GM19467 (cell line): ENCODE measurements around the gene TADA2A.

Experiments used
- ATAC-seq: cut with Tn5 transposase; IDR thresholded peaks from one replicate; pipeline ENCODE4 v1.9.1; 2021; ENCODE audit warnings: mild to moderate bottlenecking, moderate library complexity; ENCODE audit not compliant: unreplicated experiment

Gene TADA2A, protein sequence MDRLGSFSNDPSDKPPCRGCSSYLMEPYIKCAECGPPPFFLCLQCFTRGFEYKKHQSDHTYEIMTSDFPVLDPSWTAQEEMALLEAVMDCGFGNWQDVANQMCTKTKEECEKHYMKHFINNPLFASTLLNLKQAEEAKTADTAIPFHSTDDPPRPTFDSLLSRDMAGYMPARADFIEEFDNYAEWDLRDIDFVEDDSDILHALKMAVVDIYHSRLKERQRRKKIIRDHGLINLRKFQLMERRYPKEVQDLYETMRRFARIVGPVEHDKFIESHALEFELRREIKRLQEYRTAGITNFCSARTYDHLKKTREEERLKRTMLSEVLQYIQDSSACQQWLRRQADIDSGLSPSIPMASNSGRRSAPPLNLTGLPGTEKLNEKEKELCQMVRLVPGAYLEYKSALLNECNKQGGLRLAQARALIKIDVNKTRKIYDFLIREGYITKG

DNA sequence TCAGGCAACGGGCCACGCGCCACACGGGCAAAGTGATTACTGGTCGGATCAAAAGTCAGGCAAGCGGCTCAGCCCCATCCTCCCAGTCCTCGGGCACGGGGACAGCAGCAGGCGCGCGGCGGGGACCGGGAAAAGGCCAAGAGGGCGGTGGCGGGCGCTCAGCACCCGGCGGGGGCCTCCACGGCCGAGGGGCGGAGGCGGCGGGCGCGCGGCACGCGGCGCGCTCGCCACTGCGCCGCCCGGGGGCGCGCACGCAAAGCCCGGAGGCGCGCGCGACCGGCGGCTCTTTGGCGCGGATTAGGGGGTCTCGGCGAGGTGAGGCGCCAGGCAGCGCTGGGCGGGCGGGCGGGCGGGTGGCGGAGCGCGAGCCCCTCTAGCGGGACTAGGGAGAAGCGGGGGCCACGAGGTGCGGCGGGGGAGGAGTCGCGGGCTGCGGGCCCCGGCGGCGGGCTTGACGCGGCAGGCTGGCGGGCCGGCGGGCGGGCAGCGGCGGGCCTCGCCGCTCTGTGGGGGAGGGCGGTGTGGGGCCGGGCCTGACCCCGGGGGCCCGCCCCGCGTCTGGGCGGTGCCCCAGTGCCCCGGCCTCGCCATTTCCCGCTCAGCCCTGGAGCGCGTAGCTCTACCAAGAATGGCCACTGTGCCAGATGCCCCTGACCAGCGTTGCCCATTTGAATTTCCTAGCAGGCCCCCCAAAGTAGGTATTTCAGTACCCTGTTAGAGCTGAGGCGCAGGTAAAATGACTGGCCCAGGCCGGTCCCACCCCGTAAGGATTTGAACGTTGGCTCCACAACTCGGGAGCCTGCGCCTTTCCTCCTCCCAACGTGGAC, at the start of gene TADA2A, which contains the start of gene ACACA:
TSS of gene TADA2A (plus strand) at position 252 of the 827 bp plus-strand sequence. CDS start 4,480 bp downstream, outside the sequence.
TSS of gene ACACA (minus strand) at position 202 of the 827 bp plus-strand sequence. CDS start 537 bp downstream, outside the sequence.
- ATAC-seq, result peak; percentile 79

DNA sequence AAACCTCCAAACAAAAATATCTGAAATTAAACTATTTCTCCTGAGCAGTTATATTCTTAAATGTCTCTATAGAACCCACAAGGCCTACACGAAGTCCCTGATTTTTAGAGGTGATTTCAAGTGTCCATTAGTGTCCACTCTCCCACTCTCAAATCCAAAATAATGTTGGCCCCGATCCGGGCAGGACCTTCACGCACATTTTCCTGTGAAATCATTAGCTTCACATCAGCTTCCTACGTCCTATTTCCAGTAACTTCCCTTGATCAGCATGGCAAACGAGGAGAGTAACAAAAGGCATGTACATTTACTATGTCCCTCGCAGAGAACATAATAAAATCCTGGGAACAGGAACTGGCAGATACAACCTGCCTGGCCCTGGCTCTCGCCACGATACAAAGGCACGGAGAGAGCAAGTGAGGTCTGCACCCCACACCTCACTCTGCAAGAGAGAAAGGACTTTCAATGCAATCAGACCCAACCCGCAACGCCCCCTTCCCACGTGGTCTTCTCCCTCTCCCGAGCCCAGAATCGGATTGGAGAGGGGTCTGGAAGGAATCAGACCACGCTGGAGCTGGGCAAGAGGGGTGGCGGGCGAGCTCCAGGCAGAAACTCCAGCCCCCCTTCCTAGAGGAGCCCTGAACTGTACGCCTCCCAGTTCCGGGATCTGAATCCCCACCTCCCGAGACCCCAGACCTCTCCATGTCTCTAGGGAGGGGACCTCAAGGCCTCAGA, 48.4 kb upstream of the TADA2A start:
- peak; percentile 6 for ATAC-seq

DNA sequence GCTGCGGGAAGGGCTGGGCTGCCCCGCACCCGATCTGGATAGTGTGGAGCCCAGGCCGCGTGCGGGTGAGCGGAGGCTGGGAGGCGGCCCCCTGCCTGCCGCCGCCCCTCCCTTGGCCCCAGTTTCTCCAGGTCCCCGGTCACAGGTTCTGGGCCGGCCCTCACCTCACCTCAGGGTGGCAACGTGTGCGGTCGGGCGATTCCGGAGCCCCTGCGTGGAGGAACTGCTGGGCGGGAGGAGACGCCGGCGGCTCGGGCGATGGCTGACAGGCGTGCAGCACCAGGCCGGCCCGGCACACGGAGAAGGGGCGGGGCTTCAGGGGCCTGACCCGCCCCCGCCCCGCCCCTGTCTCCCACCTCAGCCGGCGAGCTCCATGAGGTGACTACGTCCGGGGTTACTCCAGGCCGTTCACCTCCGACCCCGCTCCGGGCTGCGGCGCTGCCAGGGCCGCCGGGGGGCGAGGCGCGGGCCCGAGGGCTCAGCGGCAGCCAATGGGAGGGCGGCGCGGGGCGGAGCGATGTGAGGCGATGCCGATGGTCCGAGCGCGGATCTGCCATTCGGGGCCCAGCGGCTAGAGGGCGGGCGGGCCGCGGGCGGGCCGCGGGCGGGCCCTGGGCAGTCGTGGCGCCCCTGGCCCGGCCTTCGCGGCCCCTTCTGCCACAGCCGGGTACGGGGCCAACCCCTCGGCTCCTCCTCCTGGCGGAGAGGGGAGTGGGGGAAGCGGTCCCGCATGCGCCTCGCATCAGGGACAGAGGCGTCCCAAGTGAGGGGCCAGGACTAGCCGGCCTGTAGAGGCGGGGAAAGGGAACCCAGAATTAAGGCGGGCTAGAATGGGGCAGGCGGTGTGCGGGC, 47.6 kb upstream of the TADA2A start:
- peak; percentile 94 for ATAC-seq

DNA sequence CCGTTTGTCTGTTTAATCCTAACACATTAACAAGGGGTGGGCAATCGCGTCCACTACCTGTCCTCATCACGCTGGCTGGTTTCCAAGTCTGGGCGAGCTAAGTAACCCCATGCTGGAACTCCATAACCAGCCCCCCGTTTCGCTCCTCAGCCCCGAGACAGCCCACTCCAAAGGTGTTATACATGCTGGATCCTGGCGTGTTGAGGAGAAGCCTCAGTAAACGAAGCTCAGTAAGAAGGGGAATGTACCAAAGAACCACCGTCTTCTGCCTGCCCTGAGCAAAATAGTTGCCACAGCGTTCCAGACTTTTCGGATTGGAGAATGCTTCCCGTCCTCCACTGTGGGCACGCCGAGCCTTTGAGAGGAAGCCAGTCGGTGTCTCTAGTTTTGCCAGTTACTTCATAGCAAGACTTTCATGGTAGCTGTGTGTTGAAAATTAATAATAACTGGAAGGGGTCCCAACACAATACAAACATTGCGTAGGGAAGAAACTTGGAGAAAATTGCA, 47.0 kb upstream of the TADA2A start:
- no peak for ATAC-seq

DNA sequence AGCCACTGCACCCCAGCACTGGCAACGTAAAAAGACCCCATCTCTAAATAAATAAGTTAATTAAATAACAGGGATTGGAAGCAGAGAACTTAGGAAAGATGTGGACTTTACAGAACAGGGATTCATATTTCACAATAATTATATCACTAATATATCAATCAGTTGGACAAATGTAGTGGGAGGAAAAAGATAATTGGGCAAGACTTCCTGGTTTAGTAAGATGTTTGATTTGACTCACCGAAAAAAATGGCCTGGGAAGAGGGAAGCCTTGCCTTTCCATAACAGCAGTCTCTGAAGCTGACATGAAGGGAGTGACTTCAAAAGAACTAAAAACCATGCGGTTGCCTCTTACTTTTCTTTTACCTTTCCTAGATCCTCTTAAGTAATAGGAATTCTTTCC, 46.1 kb upstream of the TADA2A start:
- no peak for ATAC-seq

DNA sequence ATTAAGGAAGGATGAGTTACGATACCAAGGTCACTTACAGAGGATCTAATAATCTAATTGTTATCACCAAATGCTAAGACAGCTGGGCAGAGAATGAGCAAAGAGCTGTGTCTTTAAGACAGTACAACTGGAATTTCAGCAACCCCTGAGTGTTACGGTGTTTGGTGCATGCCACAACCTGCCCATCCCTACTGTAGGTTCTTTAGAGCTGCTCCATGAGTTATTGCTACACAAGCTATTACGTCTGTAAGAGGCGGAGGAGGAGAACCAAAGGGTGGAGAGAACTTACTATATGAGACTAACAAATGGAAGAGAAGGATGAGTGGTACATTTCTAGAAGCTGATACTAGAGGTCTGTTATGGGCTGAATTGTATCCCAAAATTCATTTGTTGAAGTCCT, 45.1 kb upstream of the TADA2A start:
- no peak for ATAC-seq

DNA sequence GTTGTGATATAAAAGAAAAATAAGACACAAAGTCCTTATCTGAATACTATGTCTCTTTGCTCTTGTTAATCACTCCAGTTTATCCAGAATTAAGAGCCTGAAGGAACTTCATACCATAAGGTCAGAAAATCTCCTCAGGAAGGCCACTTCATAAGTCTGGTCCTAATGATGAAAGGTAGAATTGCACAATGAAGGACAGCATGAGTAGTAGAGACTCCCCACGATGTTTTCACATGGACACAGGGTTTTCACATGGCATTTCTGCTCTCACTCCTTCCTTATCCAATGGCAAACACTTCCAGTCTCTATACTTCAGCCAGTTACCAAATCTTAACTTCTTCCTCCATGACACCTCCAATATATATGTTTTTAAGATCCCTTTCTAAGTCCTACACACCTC, 41.1 kb upstream of the TADA2A start:
- ATAC-seq, result no peak

DNA sequence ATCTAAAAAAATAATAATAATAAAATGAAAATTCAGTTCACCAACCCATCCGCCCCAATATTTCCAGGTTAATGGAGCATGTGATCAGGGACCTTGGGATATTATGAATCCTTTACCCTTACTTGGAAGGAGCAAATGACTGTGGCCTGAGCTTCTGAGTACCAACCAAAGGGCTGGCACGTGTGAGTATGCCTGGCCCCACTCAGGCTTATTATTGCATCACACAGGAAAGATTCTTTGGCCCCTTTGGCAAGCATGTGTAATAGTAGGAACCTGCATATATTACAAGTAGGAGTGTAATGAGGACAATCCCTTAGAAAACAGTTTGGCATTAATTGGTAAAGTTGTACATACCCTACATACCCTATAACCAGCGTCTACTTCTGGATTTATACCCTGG, 38.1 kb upstream of the TADA2A start:
- no peak for ATAC-seq

DNA sequence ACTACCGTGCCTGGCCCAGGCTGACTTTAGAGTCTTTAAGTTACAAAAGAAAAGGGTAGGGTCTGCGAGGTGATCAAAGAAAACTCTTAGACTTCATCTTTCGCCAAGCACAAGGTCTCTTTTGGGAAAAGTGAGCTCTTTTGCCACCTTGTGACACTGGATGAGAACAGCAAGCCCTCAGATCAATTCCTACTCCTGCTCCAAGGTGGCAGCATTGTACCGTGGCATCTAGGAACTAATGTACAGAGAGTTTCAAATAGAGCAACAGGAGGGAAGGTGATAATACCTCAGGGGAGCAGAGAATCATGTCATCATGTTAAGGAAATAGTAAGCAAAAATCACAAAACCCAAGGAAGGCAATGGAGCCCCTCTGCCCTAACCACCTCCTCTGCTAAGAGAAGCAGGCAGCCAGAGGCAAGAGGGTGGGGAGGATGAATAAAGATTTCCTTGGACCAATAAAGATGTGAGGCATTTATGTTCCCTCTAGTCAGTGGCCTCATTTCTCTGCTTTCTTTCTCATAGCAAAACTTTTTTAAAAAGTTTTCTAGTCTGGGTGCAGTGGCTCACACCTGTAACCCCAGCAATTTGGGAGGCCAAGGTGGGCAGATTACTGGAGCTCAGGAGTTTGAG, 33.0 kb upstream of the TADA2A start:
- peak; percentile 64 for ATAC-seq

DNA sequence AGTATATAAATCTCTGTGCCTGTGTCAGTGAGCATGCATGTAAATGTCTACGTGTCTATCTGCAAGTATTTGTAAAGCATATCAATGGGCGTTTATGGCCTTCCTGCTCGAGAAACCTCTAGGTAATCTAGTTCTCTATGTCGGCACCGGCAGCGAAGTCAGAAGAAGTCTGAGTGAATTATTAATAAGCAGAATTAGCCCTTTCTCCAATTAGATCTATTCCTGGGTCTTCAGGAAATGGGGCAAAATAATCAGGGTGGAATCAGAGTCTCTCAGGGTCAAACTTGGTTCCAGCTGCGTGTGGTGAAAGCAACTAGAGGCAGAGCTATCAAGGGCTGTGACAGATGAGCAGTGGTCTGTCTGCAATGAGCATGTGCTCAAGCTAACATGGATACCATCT, 31.0 kb upstream of the TADA2A start, which contains the start of gene C17orf78:
TSS of gene C17orf78 (plus strand) at position 280 of the 400 bp plus-strand sequence. CDS start at position 388, 108 bp downstream.
- ATAC-seq, result no peak

DNA sequence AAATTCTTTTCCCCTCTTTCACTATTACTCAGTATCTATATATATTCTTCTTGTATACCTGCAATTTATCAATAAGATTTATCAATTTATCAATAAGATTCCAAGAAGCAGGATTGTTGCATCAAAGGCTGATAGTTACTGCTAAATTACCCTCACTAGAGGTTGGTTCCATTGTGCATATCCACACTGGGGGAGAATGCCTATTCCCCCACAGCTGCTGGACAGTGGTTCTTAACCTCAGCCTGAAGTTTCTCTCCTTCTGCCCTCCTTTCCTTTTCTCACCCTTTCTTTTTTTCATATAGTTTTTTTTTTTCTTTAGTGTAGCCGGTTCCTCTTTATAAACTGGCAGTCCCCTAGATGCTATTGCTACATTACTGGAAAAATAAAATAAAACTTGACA, 24.6 kb upstream of the TADA2A start:
- ATAC-seq, result no peak

DNA sequence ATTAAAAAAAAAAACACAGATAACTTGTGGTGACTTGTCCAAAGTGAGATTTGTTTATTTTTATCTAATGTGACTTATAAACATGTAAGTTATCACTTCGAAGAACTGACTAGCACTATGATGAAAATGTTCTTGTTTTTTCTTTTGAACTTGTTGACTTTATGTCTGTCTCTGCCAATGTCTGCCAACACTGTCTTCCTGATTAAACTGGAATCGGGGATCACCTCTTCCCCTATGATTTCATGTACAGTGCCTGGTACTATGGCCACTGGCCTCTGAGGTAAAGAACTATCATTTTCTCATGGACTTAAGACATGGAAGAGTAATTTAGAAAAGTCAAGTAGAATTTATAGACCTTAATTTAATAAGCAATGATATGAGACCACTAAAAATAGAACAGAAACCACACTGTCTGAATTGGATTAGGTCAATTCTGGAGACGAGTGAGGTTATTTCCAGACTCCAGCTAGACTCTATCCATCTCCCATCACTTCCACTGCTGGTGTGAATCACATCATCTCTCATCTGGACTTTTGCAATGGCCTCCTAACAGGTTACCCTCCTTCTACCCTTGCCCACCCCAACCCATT, 22.0 kb upstream of the TADA2A start:
- no peak for ATAC-seq

DNA sequence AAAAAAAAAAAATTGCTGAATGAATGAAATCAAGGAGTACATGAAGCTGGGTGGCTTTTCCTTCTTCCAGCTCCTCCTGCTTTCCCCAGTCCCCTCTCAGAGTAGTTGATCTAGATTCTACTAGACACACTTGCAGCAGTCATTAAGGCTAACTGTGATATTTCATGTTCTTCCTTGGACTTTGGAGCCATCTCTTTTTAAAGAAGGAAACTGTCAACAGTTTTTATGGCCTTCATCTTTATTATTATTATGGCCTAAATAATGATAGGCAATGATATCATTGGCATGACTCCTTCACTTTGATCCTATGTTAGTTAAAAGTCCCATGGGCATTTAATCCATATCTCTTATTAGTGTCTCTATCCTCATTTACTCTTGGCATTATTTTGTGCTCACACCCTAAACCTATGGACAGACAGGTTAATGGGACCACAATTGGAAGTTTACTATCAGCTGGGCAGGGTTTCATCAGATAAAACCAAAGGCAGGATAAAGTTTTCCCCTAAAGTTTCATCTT, 21.2 kb upstream of the TADA2A start:
- ATAC-seq, result no peak

DNA sequence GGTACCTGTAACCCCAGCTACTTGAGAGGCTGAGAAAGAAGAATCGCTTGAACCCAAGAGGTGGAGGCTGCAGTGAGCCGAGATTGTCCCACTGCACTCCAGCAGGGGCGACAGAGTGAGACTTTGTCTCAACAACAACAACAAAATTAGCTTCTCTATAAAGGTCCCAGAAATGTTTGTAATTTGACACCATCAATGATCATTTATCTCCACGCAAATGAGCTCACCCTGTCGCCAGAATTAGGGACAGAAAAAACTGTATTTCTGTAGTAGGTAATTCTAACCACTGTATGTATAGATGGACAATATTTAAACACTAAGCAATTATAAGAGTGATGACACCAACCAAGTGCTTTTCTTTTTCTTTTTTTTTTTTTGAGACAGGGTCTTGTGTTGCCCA, 20.2 kb upstream of the TADA2A start:
- no peak for ATAC-seq

DNA sequence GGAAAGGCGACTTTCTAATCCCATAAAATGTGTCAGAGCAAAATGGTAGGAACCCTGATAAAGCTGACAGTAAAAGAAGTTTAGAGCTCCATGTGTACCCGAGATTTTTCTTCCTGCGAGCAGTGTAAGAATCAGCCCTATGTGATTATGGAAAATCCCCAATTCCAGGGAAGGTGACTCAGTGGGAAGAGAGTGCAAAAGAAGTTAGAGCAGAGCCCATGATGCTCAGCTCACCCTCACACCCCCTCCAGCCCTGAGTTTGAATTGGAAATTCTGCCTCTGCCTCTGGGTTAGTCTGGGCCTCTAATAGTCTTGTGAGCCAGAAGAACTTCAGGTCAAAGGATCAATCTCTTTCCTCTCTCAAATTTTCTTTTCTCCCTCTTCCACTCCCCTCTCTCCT, 18.4 kb upstream of the TADA2A start:
- ATAC-seq, result no peak

DNA sequence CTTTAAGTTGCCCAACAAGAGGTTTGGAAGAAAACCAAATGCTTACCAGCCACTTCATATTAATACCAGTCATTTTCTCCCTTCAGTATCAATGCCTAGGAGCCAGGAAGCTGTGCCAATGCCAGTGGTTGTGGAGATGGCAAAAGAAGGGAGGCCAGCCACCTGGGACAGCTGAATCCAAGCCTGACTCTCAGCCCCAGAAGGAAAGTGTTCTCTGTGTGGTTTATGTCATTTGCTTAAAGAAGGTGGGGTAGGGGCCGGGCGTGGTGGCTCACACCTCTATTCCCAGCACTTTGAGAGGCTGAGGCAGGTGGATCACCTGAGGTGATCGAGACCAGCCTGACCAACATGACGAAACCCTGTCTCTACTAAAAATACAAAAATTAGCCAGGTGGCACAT, 17.5 kb upstream of the TADA2A start:
- no peak for ATAC-seq

DNA sequence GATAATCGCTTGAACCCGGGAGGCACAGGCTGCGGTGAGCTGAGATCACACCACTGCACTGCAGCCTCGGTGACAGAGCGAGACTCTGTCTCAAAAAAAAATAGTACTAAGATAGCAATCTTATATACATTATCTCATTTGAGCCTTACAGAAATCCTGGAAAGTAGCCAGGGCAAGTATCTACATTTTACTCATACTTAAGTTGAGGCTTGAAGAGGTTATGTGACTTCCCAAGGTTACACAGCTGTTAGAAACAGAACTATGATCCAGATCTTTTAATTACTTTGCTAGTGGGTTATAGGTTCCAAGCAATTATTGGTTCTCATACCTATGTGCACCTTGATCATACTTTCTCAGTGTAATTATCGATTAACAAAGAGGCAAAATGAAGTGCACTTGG, 15.5 kb upstream of the TADA2A start:
- no peak for ATAC-seq

DNA sequence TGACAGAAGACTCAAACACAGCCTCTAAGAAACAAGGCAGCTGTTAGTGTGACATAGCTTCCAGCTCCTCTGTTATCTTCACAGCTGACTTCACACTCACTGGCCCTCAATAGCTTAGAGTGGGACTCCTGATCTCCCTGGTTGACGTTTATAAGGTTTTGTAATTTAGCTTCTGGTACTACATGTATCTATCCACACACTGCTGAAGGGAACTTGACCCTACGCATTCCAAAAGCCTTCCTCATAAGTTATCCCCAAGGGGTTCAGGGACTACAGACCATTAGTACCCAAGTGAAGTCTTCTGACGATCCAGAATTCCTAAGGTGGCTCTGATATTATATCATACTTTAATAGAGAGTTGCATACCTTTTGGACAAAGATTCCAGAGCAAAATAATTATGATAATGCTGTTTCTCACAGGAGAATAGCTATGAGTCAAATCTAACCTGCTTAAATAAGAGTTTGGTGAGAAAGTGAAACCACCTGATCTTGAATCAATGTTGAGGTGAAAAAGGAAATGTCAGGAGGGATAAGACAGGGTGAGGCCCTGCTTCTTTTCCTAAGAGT, 14.6 kb upstream of the TADA2A start:
- ATAC-seq, result no peak

DNA sequence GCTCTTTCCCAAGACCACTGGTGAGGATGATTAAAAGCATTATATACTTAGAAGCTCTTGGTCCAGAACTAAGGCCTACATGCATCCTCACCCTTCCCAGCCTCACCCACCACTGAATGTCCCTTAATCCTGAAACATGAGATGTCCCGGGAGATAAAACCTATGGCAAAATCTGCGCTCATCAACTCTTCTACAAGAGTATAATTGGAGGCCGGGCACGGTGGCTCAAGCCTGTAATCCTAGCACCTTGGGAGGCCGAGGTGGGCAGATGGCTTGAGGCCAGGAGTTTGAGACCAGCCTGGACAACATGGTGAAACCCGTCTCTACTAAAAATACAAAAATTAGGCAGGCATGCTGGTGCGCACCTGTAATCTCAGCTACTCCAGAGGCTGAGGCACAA, 13.3 kb upstream of the TADA2A start:
- ATAC-seq, result no peak
